Testis (tissue), 2 donors: Measurements from ENCODE around the gene ALOX15B.

Source experiments
- CTCF ChIP-seq, 3 experiments: fragments of 450-650 bp in 2 of 3; fragments of 200-600 bp in 1 of 3; sonication (generic) in 1 of 3; IDR thresholded peaks; one replicate each; pipeline ENCODE4 v1.5.1; 2016 to 2019; ENCODE audit warnings: antibody characterized with exemption in 3 of 3, mild to moderate bottlenecking in 2 of 3, moderate library complexity in 1 of 3
- POLR2A ChIP-seq: fragments of 450-650 bp; IDR thresholded peaks from one replicate; pipeline ENCODE4 v1.6.1; 2017; ENCODE audit warnings: antibody characterized with exemption, mild to moderate bottlenecking, moderate library complexity

GRCh38 chr17:8095361-8095760, 56.5 kb downstream of the ALOX15B start:
- TF ChIP-seq CTCF (IDR thresholded peaks at IDR 0.05) = no peak
- no peak for TF ChIP-seq POLR2A
